ENCODE measurements around the gene TMEM240.
"Not testable (repeated sequence)": the region's sequence is repeated elsewhere in the genome, so short reads cannot be mapped to it uniquely, and the experiment has no call there.

TMEM240 gene

DNA sequence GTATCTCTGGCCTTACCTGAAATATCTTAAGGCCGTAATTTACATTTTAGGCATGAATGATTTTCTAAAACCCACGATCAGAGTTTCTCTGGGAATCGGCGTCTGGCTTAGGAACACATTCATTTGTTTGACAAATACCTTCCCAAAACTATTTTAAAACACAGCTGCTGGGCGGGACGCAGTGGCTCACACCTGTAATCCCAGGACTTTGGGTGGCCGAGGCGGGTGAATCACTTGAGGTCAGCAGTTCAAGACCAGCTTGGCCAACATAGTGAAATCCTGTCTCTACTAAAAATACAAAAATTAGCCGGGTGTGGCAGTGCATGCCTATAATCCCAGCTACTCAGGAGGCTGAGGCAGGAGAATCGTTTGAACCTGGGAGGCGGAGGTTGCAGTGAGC is 16.5 kb upstream of the TMEM240 start:
- DNase-seq: not testable (repeated sequence)

- no peak for DNase-seq
Measured at GRCh38 chr1:1556505-1556904, 16.1 kb upstream of the TMEM240 start.

GRCh38 chr1:1554926-1555915 is 14.8 kb upstream of the TMEM240 start:
- no peak for DNase-seq

DNA sequence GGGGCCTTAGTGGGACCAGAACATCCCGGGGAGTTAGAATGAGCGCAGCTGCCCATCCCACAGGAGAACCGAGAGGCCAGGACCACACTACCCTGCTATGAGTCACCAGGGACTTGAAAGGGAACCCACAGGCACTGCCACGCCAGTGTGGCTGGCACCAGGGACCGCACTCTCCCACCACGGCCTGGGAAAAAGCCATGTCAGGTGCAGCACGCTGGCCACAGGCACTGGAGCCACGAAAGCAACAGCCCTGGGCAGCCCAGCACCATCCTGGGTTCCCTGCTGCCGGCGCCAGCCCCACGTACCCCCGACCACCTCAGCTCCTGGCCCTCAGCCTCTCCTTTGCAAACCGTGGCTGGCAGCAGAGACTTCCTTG is 14.1 kb upstream of the TMEM240 start:
- DNase-seq: no peak

DNA sequence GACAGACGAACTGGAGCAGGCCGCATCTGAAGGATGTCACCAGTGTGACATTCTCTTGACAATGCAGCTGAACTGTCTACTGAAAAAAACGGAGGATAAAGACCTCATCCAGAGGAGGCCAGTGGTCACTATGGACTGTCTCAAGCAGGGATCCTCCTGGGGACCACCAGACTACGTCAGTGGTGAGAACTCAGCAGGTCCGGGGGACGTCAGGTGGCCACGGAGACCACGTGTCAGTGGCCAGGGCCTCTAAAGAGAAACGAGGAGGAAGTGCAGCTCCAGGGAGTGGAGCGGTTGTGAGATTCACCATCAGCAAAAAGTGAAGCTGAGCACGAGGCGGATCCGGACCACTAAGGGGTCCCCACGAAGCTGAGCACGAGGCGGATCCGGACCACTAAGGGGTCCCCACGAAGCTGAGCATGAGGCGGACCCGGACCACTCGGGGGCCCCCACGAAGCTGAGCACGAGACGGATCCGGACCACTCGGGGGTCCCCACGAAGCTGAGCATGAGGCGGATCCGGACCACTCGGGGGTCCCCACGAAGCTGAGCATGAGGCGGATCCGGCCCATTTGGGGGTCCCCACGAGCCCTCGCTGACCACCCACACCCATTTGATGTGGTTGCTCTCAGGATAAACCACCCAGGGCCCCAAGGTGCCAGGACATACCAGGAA is 13.5 kb upstream of the TMEM240 start:
- no peak for DNase-seq

DNA sequence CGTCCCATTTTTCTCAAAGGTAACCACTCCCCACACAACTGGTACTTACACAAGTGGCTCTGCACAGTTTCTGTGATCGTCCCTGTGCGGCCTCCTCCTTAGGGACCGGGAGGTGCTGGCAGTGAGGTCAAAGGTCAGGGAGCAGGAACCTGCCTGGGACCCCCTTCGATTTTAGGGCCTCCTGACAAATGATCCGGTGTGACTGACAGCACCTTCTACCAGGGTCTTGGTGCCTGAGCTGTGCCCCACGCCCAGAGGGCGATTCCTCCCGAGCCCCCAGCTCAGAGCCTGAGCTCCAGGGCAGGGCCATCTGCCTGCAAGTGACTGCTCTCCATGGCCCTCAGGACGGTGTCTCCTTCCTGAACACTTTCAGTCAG is 11.8 kb upstream of the TMEM240 start:
- no peak for DNase-seq

GRCh38 chr1:1551524-1552262 is 11.3 kb upstream of the TMEM240 start:
- no peak for DNase-seq

GRCh38 chr1:1550591-1551432 is 10.4 kb upstream of the TMEM240 start:
- DNase-seq: no peak

DNA sequence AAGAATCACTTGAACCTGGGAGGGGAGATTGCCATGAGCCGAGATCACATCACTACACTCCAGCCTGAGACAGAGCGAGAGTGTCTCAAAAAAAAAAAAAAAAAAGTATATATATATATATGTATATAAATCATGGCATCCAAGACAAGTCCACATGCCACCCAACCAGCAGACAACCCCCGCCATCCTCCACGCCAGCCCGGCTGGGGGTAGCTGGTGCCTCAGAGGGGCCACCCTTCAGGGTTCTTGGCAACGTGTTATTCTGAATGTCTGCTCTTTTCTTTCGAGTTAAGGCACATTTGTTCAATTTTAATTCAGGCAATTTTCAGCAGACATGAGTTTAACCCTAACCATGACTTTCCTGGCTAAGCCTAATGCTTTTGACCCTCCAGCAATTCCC is 9.7 kb upstream of the TMEM240 start:
- DNase-seq: no peak

DNA sequence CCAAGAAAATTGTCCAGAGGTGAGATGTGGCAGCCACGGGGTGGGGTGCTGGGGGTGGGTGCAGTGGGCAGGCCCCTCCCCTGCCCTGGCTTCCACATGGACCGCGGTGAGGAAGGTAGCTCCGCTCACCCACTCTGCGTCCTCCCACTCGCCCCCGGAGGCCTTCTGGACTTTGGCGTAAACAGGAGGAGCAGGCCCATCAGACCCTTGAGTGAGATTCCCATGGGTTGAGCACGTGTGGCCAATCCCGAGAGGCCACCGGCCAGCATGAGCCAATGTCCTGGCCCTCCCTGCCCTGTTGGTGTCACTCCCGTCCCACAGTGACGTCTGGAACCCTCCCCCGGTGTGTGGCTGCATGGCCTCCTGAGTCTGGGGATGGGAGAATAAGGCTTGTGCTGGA is 8.2 kb upstream of the TMEM240 start:
- no peak for DNase-seq

- no peak for DNase-seq
Measured at GRCh38 chr1:1547476-1547875, 7.1 kb upstream of the TMEM240 start.

GRCh38 chr1:1547011-1547410 is 6.6 kb upstream of the TMEM240 start:
- no peak for DNase-seq

DNA sequence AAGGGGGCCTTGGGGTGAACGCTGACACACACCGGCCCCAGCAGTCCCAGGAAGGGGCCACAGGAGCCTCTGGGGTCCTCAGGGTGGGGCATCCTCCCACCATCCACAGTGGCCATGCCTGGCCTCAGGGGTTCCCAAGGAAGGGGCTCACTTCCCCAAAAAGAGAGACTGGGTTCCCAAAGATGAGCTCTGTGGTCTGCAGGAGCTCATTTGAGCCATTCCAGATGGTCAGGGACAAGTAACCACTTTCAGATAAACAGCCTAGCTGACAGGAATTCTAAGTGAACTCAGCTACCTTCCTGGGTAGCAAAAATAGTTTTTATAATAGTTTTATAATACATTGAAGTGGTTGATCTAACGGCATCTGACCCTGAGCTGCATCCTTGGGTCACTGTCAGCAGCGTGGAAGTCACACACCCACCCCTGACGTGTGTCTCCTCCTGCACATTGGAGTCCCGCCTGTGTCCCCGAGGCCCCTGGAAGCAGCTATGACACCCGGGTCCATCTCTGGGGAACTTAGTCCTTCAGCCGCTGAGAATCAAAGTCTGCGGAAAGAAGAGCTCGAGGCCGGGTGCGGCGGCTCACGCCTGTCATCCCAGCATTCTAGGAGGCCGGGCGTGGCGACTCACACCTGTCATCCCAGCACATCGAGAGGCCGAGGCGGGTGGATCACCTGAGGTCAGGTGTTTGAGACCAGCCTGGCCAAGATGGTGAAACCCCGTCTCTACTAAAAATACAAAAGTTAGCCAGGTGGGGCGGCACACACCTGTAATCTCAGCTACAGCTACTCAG is 5.7 kb upstream of the TMEM240 start:
- no peak for DNase-seq

- no peak for DNase-seq
Measured at GRCh38 chr1:1544544-1544943, 4.1 kb upstream of the TMEM240 start.

- no peak for DNase-seq
Measured at GRCh38 chr1:1543706-1544099, 3.3 kb upstream of the TMEM240 start.

- no peak for DNase-seq
Measured at GRCh38 chr1:1542766-1543705, 2.6 kb upstream of the TMEM240 start.

DNA sequence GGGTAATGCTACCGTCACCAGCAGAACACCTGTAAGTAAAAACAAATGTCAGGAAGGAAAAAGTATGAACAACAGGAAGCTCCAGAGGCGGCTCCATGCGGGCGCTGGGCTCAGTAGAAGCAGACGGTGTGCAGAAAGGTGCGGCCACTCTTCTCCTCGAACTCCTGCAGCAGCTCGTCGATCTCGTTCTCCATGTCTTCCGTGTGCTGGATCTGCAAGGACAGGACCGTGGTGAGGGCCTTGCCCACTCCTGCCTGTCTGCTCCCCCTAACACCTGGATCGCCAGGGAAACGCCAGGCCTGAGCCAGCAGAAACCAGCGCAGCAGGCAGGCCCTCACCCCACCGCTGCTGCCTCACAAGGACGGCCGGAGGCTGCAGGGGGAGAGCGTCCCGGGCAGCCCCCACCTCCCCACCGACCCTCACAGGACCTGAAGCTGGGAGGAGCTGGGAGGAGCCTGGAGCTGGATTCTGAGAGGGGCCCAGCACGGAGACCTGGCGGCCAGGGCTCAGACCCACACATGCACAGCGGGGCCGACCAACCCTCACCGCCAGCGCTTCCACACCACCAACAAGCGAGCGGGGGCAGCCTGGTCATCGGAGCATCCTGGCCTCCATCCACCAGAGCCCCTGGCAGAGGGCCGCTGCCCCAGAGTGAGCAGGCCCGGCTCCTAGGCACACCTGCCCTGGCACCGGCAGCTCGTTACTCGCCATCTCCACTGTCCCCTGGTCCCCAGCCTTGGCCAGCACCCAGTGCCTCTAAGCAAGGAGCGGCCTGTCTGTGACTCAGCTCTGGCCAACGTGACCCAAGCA is 1.7 kb upstream of the TMEM240 start:
- no peak for DNase-seq

DNA sequence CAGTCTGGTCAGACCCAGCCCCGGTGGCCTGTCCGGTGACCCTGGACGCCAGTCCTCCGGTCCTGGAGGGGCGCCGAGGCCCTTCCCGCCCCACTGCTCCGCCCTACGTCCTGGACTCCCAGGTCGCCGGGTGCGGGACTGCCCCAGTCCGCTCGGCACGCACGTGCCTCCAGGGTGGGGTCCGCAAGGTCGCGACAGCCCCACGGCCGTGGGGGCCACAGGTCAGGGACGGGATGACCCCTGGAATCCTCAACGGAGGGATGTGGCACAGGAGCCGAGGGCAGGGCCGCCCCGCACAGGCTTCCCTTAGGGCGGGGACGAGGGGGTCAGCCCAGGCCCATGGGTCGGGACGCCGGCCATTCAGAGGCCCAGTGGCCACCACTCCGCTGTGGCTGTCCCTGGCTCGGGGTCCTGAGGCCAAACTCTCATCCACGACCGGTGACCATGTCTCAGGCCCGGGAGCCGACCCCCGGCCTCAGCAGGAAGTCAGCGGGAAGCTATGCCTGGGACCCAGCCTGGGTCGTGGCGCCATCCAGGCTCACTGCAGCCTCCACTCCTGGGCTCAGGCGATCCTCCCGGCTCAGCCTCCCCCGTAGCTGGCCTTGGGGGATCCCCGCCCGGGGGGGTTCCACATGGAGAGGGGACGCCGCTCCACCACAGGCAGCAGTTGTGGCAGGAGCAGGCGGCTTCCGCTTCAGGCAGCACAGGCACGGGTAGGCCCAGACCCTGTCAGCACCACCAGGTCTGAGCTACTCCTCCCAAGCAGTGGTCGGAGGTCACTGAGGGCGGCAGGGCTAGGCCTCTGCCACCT is 599 bp upstream of the TMEM240 start:
- no peak for DNase-seq
